ENCODE measurements around the gene FNTB. TPM values are rescaled to one million over a fixed set of nuclear protein-coding genes. Genes with fewer than 3 reads are reported as not detected.

Gene FNTB
- total RNA-seq, 1 experiment from 2014 or later: 14.2 TPM

- ATAC-seq: no peak
- no peak for DNase-seq (ENCODE audit: low spot score)
- ChIA-PET CTCF (no interaction called here), POLR2A (no interaction called here)
- Mint-ChIP-seq H3K4me3 (no peak overlapping the region), H3K27me3 (ENCODE audit: low read depth) (no peaks in the 10 kb centered on the region), H3K36me3 (peaks cover 29% of the 10 kb centered on the region), H3K9me3 (no peaks in the 10 kb centered on the region), H3K4me1 (no peaks in the 10 kb centered on the region), H3K27ac (no peak overlapping the region)
- TF ChIP-seq FOXJ3 (CRISPR knock-in tag; IDR thresholded peaks at IDR 0.05; ENCODE audit: borderline replicate concordance): no peak
- TF ChIP-seq RORB (CRISPR knock-in tag; IDR thresholded peaks at IDR 0.05): no peak
- TF ChIP-seq EMX1 (CRISPR knock-in tag; IDR thresholded peaks at IDR 0.05): no peak
- TF ChIP-seq PRDM15 (CRISPR knock-in tag; IDR thresholded peaks at IDR 0.05): no peak
- no peak for TF ChIP-seq OVOL2 (CRISPR knock-in tag; IDR thresholded peaks at IDR 0.05; ENCODE audit: borderline replicate concordance)
- no peak for TF ChIP-seq NFE2L1 (CRISPR knock-in tag; IDR thresholded peaks at IDR 0.05)
- TF ChIP-seq SOX15 (CRISPR knock-in tag; IDR thresholded peaks at IDR 0.05): no peak
- TF ChIP-seq ZNF263 (CRISPR knock-in tag; IDR thresholded peaks at IDR 0.05; ENCODE audit: low read depth): no peak
- TF ChIP-seq KAT7 (CRISPR knock-in tag; IDR thresholded peaks at IDR 0.05; ENCODE audit: borderline replicate concordance): no peak
- no peak for TF ChIP-seq ZNF219 (CRISPR knock-in tag; IDR thresholded peaks at IDR 0.05; ENCODE audit: borderline replicate concordance)
- TF ChIP-seq ZMAT4 (CRISPR knock-in tag; IDR thresholded peaks at IDR 0.05): no peak
- no peak for TF ChIP-seq ATF2 (CRISPR knock-in tag; IDR thresholded peaks at IDR 0.05; ENCODE audit: borderline replicate concordance, low read depth)
- no peak for TF ChIP-seq HMGA2 (CRISPR knock-in tag; IDR thresholded peaks at IDR 0.05)
Observed at GRCh38 chr14:65038966-65039365, 52.3 kb downstream of the FNTB start.

GRCh38 chr14:65040666-65041433 is 54.2 kb downstream of the FNTB start:
- Mint-ChIP-seq H3K27me3 (ENCODE audit: low read depth) (no peaks in the 10 kb centered on the region), H3K4me3 (no peak overlapping the region), H3K9me3 (no peaks in the 10 kb centered on the region), H3K36me3 (peaks cover 24% of the 10 kb centered on the region), H3K4me1 (no peaks in the 10 kb centered on the region), H3K27ac (no peak overlapping the region)
- POLR2A ChIA-PET: interaction anchor here (0.6 kb wide), 1 partner anchor 88 kb away, joined by 3 read pairs; no protein-coding TSS in a partner anchor
- TF ChIP-seq NFE2L1 (CRISPR knock-in tag; IDR thresholded peaks at IDR 0.05): no peak
- no peak for TF ChIP-seq ZNF416 (CRISPR knock-in tag; IDR thresholded peaks at IDR 0.05)
- no peak for TF ChIP-seq FOXP4 (CRISPR knock-in tag; IDR thresholded peaks at IDR 0.05)
- TF ChIP-seq JUN (CRISPR knock-in tag; IDR thresholded peaks at IDR 0.05): no peak
- TF ChIP-seq IRF1 (CRISPR knock-in tag; IDR thresholded peaks at IDR 0.05): no peak
- TF ChIP-seq ZBTB43 (CRISPR knock-in tag; IDR thresholded peaks at IDR 0.05): no peak
- TF ChIP-seq CDX4 (CRISPR knock-in tag; IDR thresholded peaks at IDR 0.05; ENCODE audit: borderline replicate concordance): no peak
- no peak for DNase-seq (ENCODE audit: low spot score)
- CTCF ChIA-PET: interaction anchor here (0.6 kb wide), 1 partner anchor 269 kb away, joined by 3 read pairs; no protein-coding TSS in a partner anchor
- ATAC-seq: no peak
